ENCODE results near the gene LMBR1L. TPM values are rescaled to one million over a fixed set of nuclear protein-coding genes. Genes with fewer than 3 reads are reported as not detected.
"Not testable (repeated sequence)": the region's sequence is repeated elsewhere in the genome, so short reads cannot be mapped to it uniquely, and the experiment has no call there.

LMBR1L gene
- total and polyA plus RNA-seq, 4 experiments from 2014 or later: 35.9 to 226 (median 134) TPM

DNA sequence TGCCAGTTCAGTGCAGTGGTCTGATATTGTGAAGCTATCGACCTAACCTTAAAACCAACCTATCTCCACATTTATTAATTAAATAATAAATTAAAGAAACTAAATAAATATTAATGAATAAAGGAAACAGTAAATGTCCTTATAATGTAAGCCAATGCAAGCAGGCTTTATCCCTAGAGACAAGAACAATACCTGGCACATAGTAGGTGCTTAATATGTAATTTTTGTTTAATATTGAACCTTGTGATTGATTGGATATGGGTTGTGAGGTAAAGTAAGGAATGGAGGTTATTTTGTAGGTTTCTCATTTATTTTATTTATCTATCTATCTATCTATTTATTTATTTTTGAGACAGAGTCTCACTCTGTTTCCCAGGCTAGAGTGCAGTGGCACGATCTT, 28.4 kb upstream of the LMBR1L start:
- Histone ChIP-seq H3K9me3 (ENCODE audit: control insufficient read depth in 1 of 2, low read length in 2 of 2) (no peaks in the 10 kb centered on the region), H3K27ac (ENCODE audit: low read depth, low read length) (no peak overlapping the region), H3K36me3 (ENCODE audit: insufficient read depth, low read length) (no peaks in the 10 kb centered on the region), H3K27me3 (ENCODE audit: insufficient read depth, low read length) (no peaks in the 10 kb centered on the region), H3K4me3 (ENCODE audit: low read length in 2 of 2) (no peak overlapping the region), H3K4me1 (ENCODE audit: insufficient read depth, low read length) (no peaks in the 10 kb centered on the region)
- no peaks in the 10 kb centered on the region for H3K36me3 Mint-ChIP-seq
- peaks cover 0 to 2% (median under 1%) of the 10 kb centered on the region in 4 donors for H3K4me1 Mint-ChIP-seq
- POLR2A ChIA-PET (ENCODE audit: partially characterized antibody): interaction anchor here (4.0 kb wide), 1 partner anchor 8 kb away, joined by 17 read pairs; the partner anchor contains the start of gene TUBA1B
- no peak for DNase-seq
- H3K4me3 Mint-ChIP-seq: no peak overlapping the region
- CTCF ChIA-PET (ENCODE audit: partially characterized antibody): no interaction called here
- no peaks in the 10 kb centered on the region for H3K27me3 Mint-ChIP-seq
- intact Hi-C loops (cut with micrococcal nuclease): loop anchor here (10.0 kb wide), 1 partner anchor 126 kb away; the partner anchor contains the start of gene TUBA1C
- peaks cover 0 to 2% (median 0%) of the 10 kb centered on the region in 8 donors for H3K9me3 Mint-ChIP-seq
- no peak overlapping the region for H3K27ac Mint-ChIP-seq

DNA sequence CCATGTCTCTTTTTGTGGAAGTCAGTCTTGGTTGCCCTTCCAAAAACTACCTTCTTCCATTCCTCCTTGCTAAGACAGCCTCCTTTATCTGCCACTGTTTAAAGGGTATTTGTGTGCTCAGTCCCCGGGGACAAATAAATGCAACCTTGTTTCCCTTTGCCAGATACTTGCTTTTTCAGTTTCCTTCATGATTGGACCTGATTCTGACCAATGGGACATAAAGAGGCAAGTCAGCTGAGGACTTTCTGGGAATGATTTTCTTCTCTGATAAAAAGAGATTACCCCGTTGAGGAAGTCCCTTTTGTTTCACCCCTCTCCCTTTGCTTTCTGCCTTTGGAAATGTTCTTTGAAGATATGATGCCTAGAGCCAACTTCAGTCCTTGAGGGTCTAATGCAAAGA, 27.9 kb upstream of the LMBR1L start:
- no peak for DNase-seq
- Mint-ChIP-seq H3K9me3 (peaks cover 0 to 2% (median 0%) of the 10 kb centered on the region in 8 donors), H3K27me3 (no peaks in the 10 kb centered on the region), H3K4me3 (no peak overlapping the region), H3K36me3 (no peaks in the 10 kb centered on the region), H3K4me1 (peaks cover under 1 to 2% (median 1%) of the 10 kb centered on the region in 4 donors), H3K27ac (no peak overlapping the region)
- H3K4me1 ChIP-seq (ENCODE audit: insufficient read depth, low read length): no peaks in the 10 kb centered on the region
- no peak overlapping the region for H3K27ac ChIP-seq (ENCODE audit: low read depth, low read length)
- ChIA-PET POLR2A (ENCODE audit: partially characterized antibody) (interaction anchor here (4.0 kb wide), 1 partner anchor 8 kb away, joined by 17 read pairs; the partner anchor contains the start of gene TUBA1B), CTCF (ENCODE audit: partially characterized antibody) (no interaction called here)
- H3K36me3 ChIP-seq (ENCODE audit: insufficient read depth, low read length): no peaks in the 10 kb centered on the region
- H3K27me3 ChIP-seq (ENCODE audit: insufficient read depth, low read length): no peaks in the 10 kb centered on the region
- H3K4me3 ChIP-seq (ENCODE audit: low read length in 2 of 2): no peak overlapping the region
- H3K9me3 ChIP-seq (ENCODE audit: control insufficient read depth in 1 of 2, low read length in 2 of 2): no peaks in the 10 kb centered on the region
- intact Hi-C loops (cut with micrococcal nuclease): loop anchor here (10.0 kb wide), 1 partner anchor 126 kb away; the partner anchor contains the start of gene TUBA1C

DNA sequence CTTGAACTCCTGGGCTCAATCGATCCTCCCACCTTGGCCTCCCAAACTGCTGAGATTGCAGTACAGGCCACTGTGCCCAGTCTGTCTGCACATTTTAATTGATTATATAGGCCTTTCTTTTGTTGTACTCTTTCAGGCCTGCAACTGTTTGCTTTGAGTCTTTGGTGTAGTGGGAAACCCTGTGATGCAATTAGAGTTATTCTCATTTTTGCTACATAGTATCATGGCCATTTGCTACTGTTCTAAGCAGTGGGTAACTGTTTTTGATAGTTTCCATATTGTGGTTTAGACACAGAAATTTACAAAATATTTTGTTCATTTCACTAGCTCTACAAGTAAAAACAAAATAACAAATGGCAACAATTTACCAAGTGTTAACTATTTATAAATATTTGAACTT, 26.8 kb upstream of the LMBR1L start:
- CTCF ChIA-PET (ENCODE audit: partially characterized antibody): no interaction called here
- Histone ChIP-seq H3K27ac (ENCODE audit: low read depth, low read length) (no peak overlapping the region), H3K4me3 (ENCODE audit: low read length in 2 of 2) (no peak overlapping the region), H3K36me3 (ENCODE audit: insufficient read depth, low read length) (no peaks in the 10 kb centered on the region), H3K27me3 (ENCODE audit: insufficient read depth, low read length) (no peaks in the 10 kb centered on the region), H3K4me1 (ENCODE audit: insufficient read depth, low read length) (peaks cover 6% of the 10 kb centered on the region), H3K9me3 (ENCODE audit: control insufficient read depth in 1 of 2, low read length in 2 of 2) (no peaks in the 10 kb centered on the region)
- Mint-ChIP-seq H3K27ac (no peak overlapping the region), H3K4me1 (peaks cover 2 to 7% (median 3%) of the 10 kb centered on the region in 4 donors), H3K27me3 (no peaks in the 10 kb centered on the region), H3K9me3 (peaks cover 0 to 2% (median 0%) of the 10 kb centered on the region in 8 donors), H3K4me3 (no peak overlapping the region), H3K36me3 (no peaks in the 10 kb centered on the region)
- intact Hi-C loops (cut with micrococcal nuclease): loop anchor here (10.0 kb wide), 1 partner anchor 127 kb away; the partner anchor contains the start of gene TUBA1C
- POLR2A ChIA-PET (ENCODE audit: partially characterized antibody): no interaction called here
- DNase-seq: no peak

DNA sequence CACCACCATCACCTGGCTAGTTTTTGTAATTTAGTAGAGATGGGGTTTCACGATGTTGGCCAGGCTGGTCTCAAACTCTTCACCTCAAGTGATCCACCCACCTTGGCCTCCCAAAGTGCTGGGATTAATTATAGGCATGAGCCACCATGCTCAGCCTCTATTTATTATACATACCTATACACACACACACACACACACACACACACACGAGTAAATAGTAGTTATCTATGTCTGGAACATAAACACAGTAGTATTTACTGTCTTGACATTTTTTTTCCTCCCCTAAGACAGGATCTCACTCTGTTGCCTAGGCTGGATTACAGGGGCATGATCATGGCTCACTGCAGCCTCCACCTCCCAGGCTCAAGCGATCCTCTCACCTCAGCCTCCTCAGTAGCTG, 26.4 kb upstream of the LMBR1L start:
- H3K9me3 Mint-ChIP-seq; H3K27me3 Mint-ChIP-seq; H3K27ac ChIP-seq (ENCODE audit: low read depth, low read length); H3K27me3 ChIP-seq (ENCODE audit: insufficient read depth, low read length); H3K4me3 ChIP-seq (ENCODE audit: low read length in 2 of 2); H3K9me3 ChIP-seq (ENCODE audit: control insufficient read depth in 1 of 2, low read length in 2 of 2); H3K4me3 Mint-ChIP-seq; H3K36me3 ChIP-seq (ENCODE audit: insufficient read depth, low read length); CTCF ChIA-PET (ENCODE audit: partially characterized antibody); DNase-seq; H3K36me3 Mint-ChIP-seq; POLR2A ChIA-PET (ENCODE audit: partially characterized antibody): not testable (repeated sequence)
- peaks cover 11% of the 10 kb centered on the region for H3K4me1 ChIP-seq (ENCODE audit: insufficient read depth, low read length)
- Mint-ChIP-seq H3K27ac (peak overlapping the region in 1 of 7 donors; percentile 66), H3K4me1 (peaks cover 6 to 11% (median 7%) of the 10 kb centered on the region in 4 donors)
- intact Hi-C loops (cut with micrococcal nuclease): loop anchor here (10.0 kb wide), 1 partner anchor 128 kb away; the partner anchor contains the start of gene TUBA1C

DNA sequence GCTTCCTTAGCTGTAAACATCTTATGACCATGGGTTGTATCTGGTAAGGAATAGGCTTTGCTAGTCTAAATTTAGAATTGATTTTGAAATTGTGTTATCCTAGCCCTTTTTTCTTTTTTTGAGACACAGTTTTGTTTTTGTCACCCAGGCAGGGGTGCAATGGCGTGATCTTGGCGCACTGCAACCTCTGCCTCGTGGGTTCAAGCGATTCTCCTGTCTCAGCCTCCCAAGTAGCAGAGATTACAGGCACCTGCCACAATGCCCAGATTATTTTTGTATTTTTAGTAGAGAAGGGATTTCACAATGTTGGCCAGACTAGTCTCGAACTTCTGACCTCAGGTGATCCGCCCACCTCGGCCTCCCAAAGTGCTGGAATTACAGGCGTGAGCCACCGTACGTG, 22.9 kb upstream of the LMBR1L start:
- no peak overlapping the region for H3K27ac ChIP-seq (ENCODE audit: low read depth, low read length)

DNA sequence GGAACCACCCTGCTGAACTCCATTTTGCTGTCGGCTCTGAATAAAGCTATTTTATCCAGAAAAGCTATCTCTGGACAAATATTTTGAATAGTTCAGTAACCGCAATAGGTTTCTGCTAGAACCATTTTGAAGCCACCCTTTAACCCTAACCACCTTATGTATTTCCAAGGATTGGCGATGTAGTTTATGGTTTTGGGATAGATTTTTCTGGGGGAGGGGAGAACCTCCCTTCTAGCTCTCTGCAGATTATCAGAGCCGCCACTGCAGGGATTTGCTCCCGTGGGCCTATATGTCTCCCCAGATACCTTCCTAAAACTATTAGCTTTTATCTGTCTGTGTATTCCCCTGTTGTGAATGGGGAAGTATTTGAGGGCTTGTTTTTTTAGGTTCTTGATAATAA, 22.4 kb upstream of the LMBR1L start:
- peaks cover 18 to 28% of the 10 kb centered on the region in 2 donors for H3K36me3 Mint-ChIP-seq
- Histone ChIP-seq H3K27me3 (ENCODE audit: insufficient read depth, low read length) (no peaks in the 10 kb centered on the region), H3K27ac (ENCODE audit: low read depth, low read length) (no peak overlapping the region), H3K9me3 (ENCODE audit: control insufficient read depth in 1 of 2, low read length in 2 of 2) (no peaks in the 10 kb centered on the region), H3K4me1 (ENCODE audit: insufficient read depth, low read length) (peaks cover 31% of the 10 kb centered on the region), H3K36me3 (ENCODE audit: insufficient read depth, low read length) (peaks cover 15% of the 10 kb centered on the region), H3K4me3 (ENCODE audit: low read length in 2 of 2) (no peak overlapping the region)
- H3K4me1 Mint-ChIP-seq: peaks cover 18 to 48% (median 29%) of the 10 kb centered on the region in 4 donors
- H3K9me3 Mint-ChIP-seq: peaks cover 0 to 6% (median 0%) of the 10 kb centered on the region in 8 donors
- intact Hi-C loops (cut with micrococcal nuclease): loop anchor here (10.0 kb wide), 1 partner anchor 132 kb away; the partner anchor contains the start of gene TUBA1C
- H3K27me3 Mint-ChIP-seq: no peaks in the 10 kb centered on the region
- no peak overlapping the region for H3K4me3 Mint-ChIP-seq
- CTCF ChIA-PET (ENCODE audit: partially characterized antibody): interaction anchor here (0.9 to 5.2 kb wide), 9 partner anchors 26 to 102 kb away, joined by 3 to 76 read pairs (median 12); partner anchors contain the start of genes DHH, LMBR1L, RHEBL1 and TUBA1A
- DNase-seq: no peak
- peak overlapping the region in 1 of 7 donors; percentile 99 for H3K27ac Mint-ChIP-seq
- POLR2A ChIA-PET (ENCODE audit: partially characterized antibody): interaction anchor here (3.8 to 7.3 kb wide), 3 partner anchors 24 to 63 kb away, joined by 40 to 394 read pairs (median 189); partner anchors contain the start of genes LMBR1L, RHEBL1 and TUBA1A

More for the DNA sequence above, 22.9 kb upstream of the LMBR1L start:
- no peaks in the 10 kb centered on the region for H3K9me3 ChIP-seq (ENCODE audit: control insufficient read depth in 1 of 2, low read length in 2 of 2)
- intact Hi-C loops (cut with micrococcal nuclease): loop anchor here (10.0 kb wide), 1 partner anchor 131 kb away; the partner anchor contains the start of gene TUBA1C
- peaks cover 31% of the 10 kb centered on the region for H3K4me1 ChIP-seq (ENCODE audit: insufficient read depth, low read length)
- Mint-ChIP-seq H3K9me3 (peaks cover 0 to 6% (median 0%) of the 10 kb centered on the region in 8 donors), H3K36me3 (peaks cover 16 to 26% of the 10 kb centered on the region in 2 donors), H3K4me3 (peak overlapping the region in 1 of 8 donors; percentile 15), H3K27ac (peak overlapping the region in 3 of 7 donors; percentile 46 to 71 (median 68)), H3K27me3 (no peaks in the 10 kb centered on the region), H3K4me1 (peaks cover 18 to 45% (median 27%) of the 10 kb centered on the region in 4 donors)
- H3K36me3 ChIP-seq (ENCODE audit: insufficient read depth, low read length): peaks cover 14% of the 10 kb centered on the region
- no peak for DNase-seq
- ChIA-PET CTCF (ENCODE audit: partially characterized antibody) (interaction anchor here (0.9 to 1.9 kb wide), 3 partner anchors 71 to 101 kb away, joined by 3 to 12 read pairs (median 6); no protein-coding TSS in a partner anchor), POLR2A (ENCODE audit: partially characterized antibody) (interaction anchor here (5.2 to 7.3 kb wide), 2 partner anchors 25 to 55 kb away, joined by 189 to 394 read pairs; partner anchors contain the start of genes LMBR1L and TUBA1A)
- H3K4me3 ChIP-seq (ENCODE audit: low read length in 2 of 2): no peak overlapping the region
- no peaks in the 10 kb centered on the region for H3K27me3 ChIP-seq (ENCODE audit: insufficient read depth, low read length)

DNA sequence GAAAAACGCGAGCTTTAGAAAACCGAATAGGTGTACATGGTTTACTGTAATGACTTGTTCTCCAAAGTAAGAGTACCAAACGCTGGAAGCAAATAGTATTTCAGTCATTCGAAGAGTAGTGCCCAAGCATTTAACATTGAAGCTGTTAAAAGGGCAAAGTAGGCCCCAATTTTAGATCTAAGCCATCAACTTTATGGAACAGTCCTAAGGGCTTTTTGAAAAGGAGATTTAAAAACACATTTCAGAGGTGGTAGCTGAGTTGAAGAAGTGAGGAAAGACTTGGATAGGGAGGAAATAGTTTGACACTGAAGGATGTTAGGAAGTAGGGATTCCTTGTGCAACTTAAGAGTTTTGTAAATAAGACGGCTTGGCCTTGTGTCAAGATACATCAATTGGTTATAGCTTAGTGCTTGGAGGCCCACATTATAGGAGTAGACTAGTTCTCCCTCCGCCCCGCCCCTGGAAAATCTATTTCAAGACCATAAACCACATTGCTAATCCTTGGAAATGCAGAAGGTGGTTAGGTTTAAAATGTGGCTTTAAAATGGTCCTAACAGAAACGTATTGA, 21.3 kb upstream of the LMBR1L start:
- Mint-ChIP-seq H3K36me3 (peaks cover 29 to 39% of the 10 kb centered on the region in 2 donors), H3K27ac (peak overlapping the region; percentile 78 to 99 (median 89)), H3K9me3 (peaks cover 0 to 6% (median 0%) of the 10 kb centered on the region in 8 donors), H3K4me3 (peak overlapping the region; percentile 75 to 90 (median 84)), H3K27me3 (no peaks in the 10 kb centered on the region), H3K4me1 (peaks cover 21 to 59% (median 34%) of the 10 kb centered on the region in 4 donors)
- intact Hi-C loops (cut with micrococcal nuclease): loop anchor here (1.0 to 10.0 kb wide), 4 partner anchors 71 to 609 kb away; partner anchors contain the start of genes KMT2D, TMBIM6 and TUBA1C
- Histone ChIP-seq H3K4me1 (ENCODE audit: insufficient read depth, low read length) (peaks cover 38% of the 10 kb centered on the region), H3K27me3 (ENCODE audit: insufficient read depth, low read length) (no peaks in the 10 kb centered on the region), H3K4me3 (ENCODE audit: low read length in 2 of 2) (peak overlapping the region; percentile 11 to 97), H3K36me3 (ENCODE audit: insufficient read depth, low read length) (peaks cover 26% of the 10 kb centered on the region), H3K27ac (ENCODE audit: low read depth, low read length) (peak overlapping the region; percentile 94), H3K9me3 (ENCODE audit: control insufficient read depth in 1 of 2, low read length in 2 of 2) (no peaks in the 10 kb centered on the region)
- ChIA-PET POLR2A (ENCODE audit: partially characterized antibody) (interaction anchor here (0.6 to 7.3 kb wide), 28 partner anchors 8 to 280 kb away, joined by 3 to 394 read pairs (median 10); partner anchors contain the start of genes DDX23, DHH, KMT2D and LMBR1L), CTCF (ENCODE audit: partially characterized antibody) (interaction anchor here (0.7 to 5.2 kb wide), 12 partner anchors 12 to 126 kb away, joined by 3 to 76 read pairs (median 6); partner anchors contain the start of genes DHH, LMBR1L, RHEBL1 and TUBA1A)
- no peak for DNase-seq
